Mononuclear cell (primary cell): ENCODE data around the gene OBSCN. TPM values are rescaled to one million over a fixed set of nuclear protein-coding genes. Genes with fewer than 3 reads are reported as not detected.
"Not testable (repeated sequence)": the region's sequence is repeated elsewhere in the genome, so short reads cannot be mapped to it uniquely, and the experiment has no call there.

Source experiments
- H3K27me3 ChIP-seq: 2 replicates; pipeline ENCODE4 v1.6.0; 2011; ENCODE audit warnings: low read length, control low read depth; ENCODE audit not compliant: insufficient read depth
- H3K4me1 ChIP-seq: 2 replicates; pipeline ENCODE4 v1.5.1; 2011; ENCODE audit warnings: mild to moderate bottlenecking, low read length, control low read depth; ENCODE audit not compliant: insufficient read depth
- H3K4me3 ChIP-seq: 2 replicates; pipeline ENCODE4 v1.5.1; 2011; ENCODE audit warnings: mild to moderate bottlenecking, low read length, moderate library complexity
- H3K9me3 ChIP-seq: 2 replicates; pipeline ENCODE4 v1.5.1; 2011; ENCODE audit warnings: low read depth, mild to moderate bottlenecking, control low read depth, low read length
- total RNA-seq: library from RNA; depleted of rRNA; stranded (reverse); fragments of >200 nt; gene quantifications from one replicate; pipeline ENCODE4 v1.2.3, GENCODE V29; 2012

OBSCN gene
- total RNA-seq, 1 donor: 26.3 TPM

DNA sequence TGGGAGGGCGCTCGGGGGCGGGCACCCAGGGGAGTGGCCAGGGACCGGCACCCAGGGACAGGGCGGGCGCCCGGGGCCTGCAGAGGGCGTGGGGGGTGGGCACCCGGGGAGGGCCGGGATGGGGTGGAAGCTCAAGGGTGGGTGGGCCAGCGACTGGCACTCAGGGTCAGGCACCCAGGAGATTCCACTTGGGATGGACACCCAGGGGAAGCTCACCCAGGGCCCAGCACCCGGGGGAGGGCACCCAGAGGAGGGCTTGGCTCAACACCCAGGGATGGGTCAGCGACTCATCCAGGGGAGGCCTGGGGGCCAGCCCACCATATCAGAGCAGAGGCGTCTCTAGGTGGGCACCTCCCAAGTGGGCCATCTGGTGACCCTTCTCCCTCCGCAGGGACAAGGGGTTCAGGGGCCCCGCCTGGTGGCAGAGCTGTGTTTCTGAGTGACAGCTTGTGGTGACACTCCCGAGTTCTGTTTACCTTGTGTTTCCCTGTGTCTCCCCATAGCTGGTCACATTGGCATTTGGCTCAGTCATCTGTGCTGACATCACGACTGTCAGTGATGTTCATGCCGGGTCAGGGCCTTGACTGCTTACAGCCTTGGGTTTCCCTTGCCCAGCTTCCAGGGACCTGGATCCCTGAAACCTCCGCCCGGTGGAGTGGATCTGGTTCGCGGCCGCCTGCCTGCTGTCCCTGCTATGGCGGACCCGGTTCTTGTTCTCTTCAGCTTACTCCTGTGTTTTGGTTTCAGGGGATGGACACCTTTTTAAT lies 41.5 kb upstream of the OBSCN start:
- Histone ChIP-seq H3K4me1 (peaks cover 40% of the 10 kb centered on the region), H3K9me3 (no peaks in the 10 kb centered on the region), H3K4me3 (peak overlapping the region; percentile 78), H3K27me3 (no peaks in the 10 kb centered on the region)

DNA sequence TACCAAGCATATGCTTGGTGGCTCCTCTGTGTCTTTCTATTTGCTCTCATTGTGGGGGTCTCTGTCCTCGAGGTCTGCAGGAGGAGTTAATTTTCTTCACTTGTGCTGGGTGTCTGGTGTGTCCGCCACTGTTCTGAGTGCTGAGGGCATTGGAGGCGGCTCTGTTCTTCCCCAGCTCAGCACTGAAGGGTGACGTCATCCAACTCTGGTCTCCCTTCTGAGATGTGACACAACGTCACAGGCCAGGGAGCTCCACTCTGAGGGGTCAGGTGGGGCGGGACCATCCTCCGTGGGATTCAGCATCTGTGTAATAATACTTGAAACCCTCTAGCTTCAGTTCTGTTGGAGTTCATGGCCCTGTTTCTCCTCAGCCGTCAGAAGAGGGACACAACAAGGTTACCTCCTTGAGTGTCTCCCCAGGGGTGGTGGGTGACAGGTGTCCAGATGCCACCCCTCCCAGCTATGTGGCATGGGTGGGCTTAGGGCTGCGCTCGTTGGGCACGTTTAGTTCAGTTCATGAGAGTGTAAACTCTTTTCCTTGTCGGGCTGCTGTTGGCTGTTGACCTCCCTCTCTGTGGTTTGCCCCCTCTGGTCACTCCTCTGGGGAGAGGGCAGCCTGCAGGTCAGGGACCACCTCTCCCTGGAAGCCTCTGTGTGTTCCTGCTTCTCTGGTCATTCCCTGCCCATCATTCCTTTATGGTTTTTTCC lies 39.1 kb upstream of the OBSCN start:
- Histone ChIP-seq H3K4me1 (peaks cover 21% of the 10 kb centered on the region), H3K27me3 (no peaks in the 10 kb centered on the region), H3K4me3 (no peak overlapping the region), H3K9me3 (no peaks in the 10 kb centered on the region)

DNA sequence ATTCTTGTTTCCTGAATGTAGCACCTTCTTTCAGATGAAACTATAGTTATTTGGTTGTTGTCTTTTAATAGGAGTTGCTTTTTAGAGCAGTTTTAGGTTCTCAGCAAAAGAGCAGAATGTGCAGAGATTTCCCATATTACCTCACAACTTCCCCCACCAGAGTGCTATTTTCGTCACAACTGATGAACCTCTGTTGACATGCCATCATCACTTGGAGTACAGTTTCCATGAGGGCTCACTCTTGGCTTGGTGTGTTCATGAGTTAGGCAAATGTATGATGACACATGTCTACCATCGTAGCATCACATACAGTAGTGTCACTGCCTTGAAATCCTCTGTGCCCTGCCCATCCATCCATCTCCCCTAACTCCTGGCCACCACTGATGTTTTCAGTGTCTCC lies 38.5 kb upstream of the OBSCN start:
- no peaks in the 10 kb centered on the region for H3K9me3 ChIP-seq
- peaks cover 18% of the 10 kb centered on the region for H3K4me1 ChIP-seq
- H3K27me3 ChIP-seq: no peaks in the 10 kb centered on the region
- H3K4me3 ChIP-seq: no peak overlapping the region

DNA sequence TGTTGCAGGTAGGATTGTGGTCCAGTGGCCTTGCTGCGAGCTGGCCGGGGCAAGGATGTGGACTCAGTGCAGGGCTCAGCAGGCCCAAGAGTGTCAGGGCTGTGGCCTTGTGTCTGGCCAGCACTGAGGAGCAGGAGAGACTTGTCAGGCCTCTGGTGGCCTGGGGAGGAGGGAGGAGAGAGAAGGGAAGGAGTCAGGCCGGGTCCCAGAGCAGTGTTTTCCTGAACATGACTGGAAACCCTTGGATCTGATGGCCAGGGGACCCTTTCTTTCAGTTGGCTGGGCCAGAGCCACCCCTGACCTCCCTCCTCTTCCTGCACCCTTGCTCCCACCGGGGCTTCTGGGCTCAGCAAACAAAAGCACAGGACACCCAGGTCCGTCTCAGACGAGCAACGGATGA lies 37.2 kb upstream of the OBSCN start:
- Histone ChIP-seq H3K9me3 (no peaks in the 10 kb centered on the region), H3K4me3 (no peak overlapping the region), H3K27me3 (no peaks in the 10 kb centered on the region)

DNA sequence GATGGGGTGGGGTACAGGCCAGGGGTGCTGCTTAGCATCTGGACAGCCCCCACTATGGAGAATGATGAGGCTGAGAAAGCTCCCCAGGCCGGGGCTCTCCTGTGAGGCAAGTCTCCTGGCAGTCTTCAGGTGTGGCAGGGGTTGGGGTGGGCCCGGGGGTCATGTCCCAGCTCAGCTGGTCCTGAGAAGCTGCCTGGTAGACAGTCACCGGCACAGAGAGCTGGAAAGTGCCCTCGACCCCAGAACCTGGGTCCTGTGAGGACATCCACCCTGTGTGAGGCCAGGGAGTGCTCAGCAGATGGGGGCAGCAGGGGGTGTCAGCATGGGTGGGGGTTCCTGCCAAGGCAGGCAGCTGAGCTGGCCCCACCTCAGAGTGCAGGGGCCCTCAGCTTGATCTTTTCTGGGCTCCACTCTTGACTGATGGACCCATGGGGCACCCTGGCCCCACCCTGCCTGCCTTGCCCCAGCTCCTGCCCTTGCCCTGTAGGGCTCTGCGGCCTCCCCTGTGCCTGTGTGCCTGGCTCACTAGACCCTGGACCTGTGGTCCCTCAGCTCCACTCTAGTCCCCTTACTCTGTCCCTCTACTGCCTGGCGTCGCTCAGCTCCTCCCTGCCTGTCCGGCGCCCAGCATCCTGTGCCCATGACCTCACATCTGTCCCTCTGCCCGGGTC lies 36.5 kb upstream of the OBSCN start:
- H3K4me1 ChIP-seq: peaks cover 7% of the 10 kb centered on the region
- H3K4me3 ChIP-seq: no peak overlapping the region
- no peaks in the 10 kb centered on the region for H3K9me3 ChIP-seq
- H3K27me3 ChIP-seq: no peaks in the 10 kb centered on the region

More for the DNA sequence above, 37.2 kb upstream of the OBSCN start:
- peaks cover 9% of the 10 kb centered on the region for H3K4me1 ChIP-seq

GRCh38 chr1:228172591-228173527 lies 35.0 kb upstream of the OBSCN start:
- no peaks in the 10 kb centered on the region for H3K27me3 ChIP-seq
- H3K4me3 ChIP-seq: no peak overlapping the region
- no peaks in the 10 kb centered on the region for H3K9me3 ChIP-seq

GRCh38 chr1:228173528-228174481 lies 34.0 kb upstream of the OBSCN start:
- not testable (repeated sequence) for H3K9me3 ChIP-seq, H3K27me3 ChIP-seq, H3K4me1 ChIP-seq, H3K4me3 ChIP-seq

More at GRCh38 chr1:228172591-228173527, 35.0 kb upstream of the OBSCN start:
- no peaks in the 10 kb centered on the region for H3K4me1 ChIP-seq

DNA sequence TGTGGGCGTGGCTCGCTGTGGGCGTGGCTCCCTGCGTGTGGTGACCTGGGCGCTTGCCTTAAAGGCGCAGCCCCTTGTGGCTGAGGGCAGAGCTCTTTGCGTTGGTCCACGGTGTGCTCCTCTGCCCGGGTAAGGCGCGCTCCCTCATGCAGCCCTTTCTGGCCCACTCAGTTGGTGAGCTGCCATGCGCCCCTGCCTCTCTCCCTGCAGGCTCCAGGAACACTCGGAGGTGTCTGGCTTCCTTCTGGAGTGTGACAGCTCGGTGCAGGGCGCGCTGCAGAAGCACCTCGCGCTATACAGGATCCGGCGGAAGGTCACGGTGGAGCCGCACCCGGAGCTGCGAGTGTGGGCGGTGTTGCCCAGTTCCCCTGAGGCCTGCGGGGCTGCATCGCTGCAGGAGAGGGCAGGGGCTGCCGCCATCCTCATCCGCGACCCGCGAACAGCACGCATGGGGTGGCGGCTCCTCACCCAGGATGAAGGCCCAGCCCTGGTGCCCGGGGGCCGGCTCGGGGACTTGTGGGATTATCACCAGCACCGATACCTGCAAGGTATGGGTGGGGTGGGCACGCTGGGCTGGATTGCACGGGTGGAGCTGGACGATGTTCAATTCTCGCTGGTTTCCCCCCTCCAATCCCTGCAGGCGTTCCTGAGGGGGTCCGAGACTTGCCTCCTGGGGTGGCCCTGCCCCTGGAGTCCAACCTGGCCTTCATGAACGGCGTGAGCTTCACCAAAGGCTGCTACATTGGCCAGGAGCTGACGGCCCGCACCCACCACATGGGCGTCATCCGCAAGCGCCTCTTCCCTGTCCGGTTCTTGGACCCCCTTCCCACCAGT lies 33.1 kb upstream of the OBSCN start:
- Histone ChIP-seq H3K27me3 (no peaks in the 10 kb centered on the region), H3K4me3 (no peak overlapping the region), H3K4me1 (peaks cover 14% of the 10 kb centered on the region), H3K9me3 (no peaks in the 10 kb centered on the region)

GRCh38 chr1:228175316-228176023 lies 32.4 kb upstream of the OBSCN start:
- Histone ChIP-seq H3K4me1 (peaks cover 14% of the 10 kb centered on the region), H3K27me3 (no peaks in the 10 kb centered on the region), H3K4me3 (no peak overlapping the region), H3K9me3 (no peaks in the 10 kb centered on the region)

DNA sequence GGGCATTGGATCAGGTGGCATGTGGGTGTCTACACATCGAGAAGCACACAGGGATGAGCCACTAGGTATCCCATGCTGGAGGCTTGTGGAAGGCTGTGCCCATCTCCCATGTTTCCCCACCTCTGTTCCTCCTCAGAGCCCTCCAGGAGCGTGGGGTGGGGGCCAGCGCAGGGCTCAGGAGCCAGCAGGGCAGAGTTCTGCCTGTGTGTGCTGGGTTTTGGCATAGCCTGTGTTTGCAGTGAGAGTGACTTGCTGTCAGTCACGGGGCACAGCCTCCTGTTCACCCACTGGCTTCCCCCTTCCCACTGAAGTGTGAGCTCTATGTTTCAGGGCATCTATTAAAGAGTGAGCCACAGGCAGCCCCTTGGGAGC lies 31.8 kb upstream of the OBSCN start:
- Histone ChIP-seq H3K4me1 (peaks cover 14% of the 10 kb centered on the region), H3K27me3 (no peaks in the 10 kb centered on the region), H3K4me3 (no peak overlapping the region), H3K9me3 (no peaks in the 10 kb centered on the region)

DNA sequence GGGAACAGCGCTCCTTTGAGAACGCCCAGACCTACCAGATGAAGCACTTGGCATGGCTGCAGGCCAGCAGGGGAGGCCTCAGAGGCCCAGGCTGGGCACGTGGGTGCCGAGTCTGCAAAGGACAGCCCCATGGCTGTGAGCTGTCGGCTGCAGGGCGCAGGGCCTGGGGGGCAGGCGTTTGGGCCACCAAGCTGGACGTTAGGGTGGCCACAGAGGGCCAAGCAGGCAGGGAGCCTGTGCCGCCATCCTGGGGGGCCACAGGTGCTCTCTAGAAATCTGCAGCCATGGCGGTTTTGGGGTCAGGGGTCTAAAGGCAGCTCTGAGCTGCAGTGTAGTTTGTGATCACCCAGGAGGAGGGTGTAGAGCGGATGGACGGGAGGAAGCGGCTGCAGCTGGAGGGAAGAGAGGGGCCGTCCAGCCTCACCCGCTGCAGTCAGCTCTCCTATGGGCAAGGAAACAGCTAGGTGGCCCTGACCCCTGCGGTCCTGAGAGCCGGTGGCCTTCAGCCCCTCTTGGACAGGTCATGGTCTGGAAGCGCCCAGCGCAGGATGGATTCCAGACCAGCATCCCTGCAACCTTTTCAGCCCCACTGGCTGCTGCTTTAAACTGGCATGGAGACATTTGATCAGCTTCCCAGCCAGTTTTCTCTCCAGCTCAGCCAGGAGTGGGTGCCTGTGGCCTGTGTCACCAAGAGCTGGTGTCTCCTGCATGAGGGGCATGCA lies 31.2 kb upstream of the OBSCN start:
- Histone ChIP-seq H3K9me3 (no peaks in the 10 kb centered on the region), H3K4me1 (peaks cover 14% of the 10 kb centered on the region), H3K27me3 (no peaks in the 10 kb centered on the region), H3K4me3 (no peak overlapping the region)

- Histone ChIP-seq H3K4me1 (peaks cover 14% of the 10 kb centered on the region), H3K9me3 (no peaks in the 10 kb centered on the region), H3K27me3 (no peaks in the 10 kb centered on the region), H3K4me3 (no peak overlapping the region)
Measured at GRCh38 chr1:228177183-228177475, 30.7 kb upstream of the OBSCN start.
